Esophagus muscularis mucosa (tissue), 4 donors: Measurements from ENCODE around the gene SV2B. TPM values are rescaled to one million over a fixed set of nuclear protein-coding genes. Genes with fewer than 3 reads are reported as not detected.

Source experiments
- DNase-seq: peaks from one replicate; pipeline ENCODE4 v3.0.0-alpha.2; 2017; ENCODE audit errors: extremely low spot score
- H3K27ac ChIP-seq, 4 donors: fragments of 200-600 bp; sonication (generic); replicated peaks in 1 of 4; 1 replicate in 3 of 4; 2 replicates in 1 of 4; pipeline ENCODE4 v1.5.1; 2016 to 2019; ENCODE audit warnings: mild to moderate bottlenecking in 1 of 4
- H3K27me3 ChIP-seq, 4 donors: fragments of 200-600 bp; sonication (generic); one replicate each; pipeline versions ENCODE4 v1.5.1 to v1.6.0; 2016 to 2019
- H3K36me3 ChIP-seq, 4 donors: fragments of 200-600 bp; sonication (generic); one replicate each; pipeline ENCODE4 v1.5.1; 2016 to 2019
- H3K4me1 ChIP-seq, 4 donors: fragments of 200-600 bp; sonication (generic); one replicate each; pipeline ENCODE4 v1.5.1; 2016 to 2019
- H3K4me3 ChIP-seq, 4 donors: fragments of 200-600 bp; sonication (generic); 1 replicate in 2 of 4; 2 replicates in 2 of 4; pipeline ENCODE4 v1.5.1; 2016 to 2019; ENCODE audit warnings: mild to moderate bottlenecking in 4 of 4, moderate library complexity in 1 of 4
- H3K9me3 ChIP-seq, 4 donors: fragments of 200-600 bp; sonication (generic); 1 replicate in 3 of 4; 2 replicates in 1 of 4; pipeline ENCODE4 v1.5.1; 2016 to 2019
- EP300 ChIP-seq: sonication (generic); formaldehyde crosslinking; IDR thresholded peaks from one replicate; pipeline ENCODE4 v1.6.1; 2017; ENCODE audit warnings: antibody characterized with exemption
- POLR2A ChIP-seq: fragments of 450-650 bp; IDR thresholded peaks from one replicate; pipeline ENCODE4 v1.6.1; 2017; ENCODE audit warnings: antibody characterized with exemption, moderate library complexity, mild to moderate bottlenecking, low read depth
- POLR2AphosphoS5 ChIP-seq, 2 donors: sonication (generic); formaldehyde crosslinking; IDR thresholded peaks; one replicate each; pipeline ENCODE4 v1.6.1; 2017; ENCODE audit warnings: antibody characterized with exemption in 2 of 2
- WGBS: methylation state at CpG from one replicate; pipeline ENCODE4 v1.1.5; 2018; 5-methylcytosine and 5-hydroxymethylcytosine counted together
- intact Hi-C: fragments of 100-400 bp; cut with DNase I; formaldehyde crosslinking; loops from one replicate; pipeline ENCODE4 v1.15.1; 2023
- total RNA-seq, 4 donors: library from RNA; depleted of rRNA; stranded (reverse); fragments of >200 nt; gene quantifications; one replicate each; pipeline versions ENCODE4 v1.1.0 to v1.2.1, GENCODE V29; 2016
- TF ChIP-seq, protein P1 (sequence below), 3 experiments: fragments of 200-600 bp in 2 of 3; fragments of 450-650 bp in 1 of 3; sonication (generic) in 2 of 3; IDR thresholded peaks; one replicate each; pipeline ENCODE4 v1.5.1; 2017 to 2019; ENCODE audit warnings: antibody characterized with exemption in 3 of 3, mild to moderate bottlenecking in 2 of 3, moderate library complexity in 1 of 3

SV2B gene
- total RNA-seq, 4 donors from 2014 or later = 1.9 to 3.0 (median 2.1) TPM

DNA sequence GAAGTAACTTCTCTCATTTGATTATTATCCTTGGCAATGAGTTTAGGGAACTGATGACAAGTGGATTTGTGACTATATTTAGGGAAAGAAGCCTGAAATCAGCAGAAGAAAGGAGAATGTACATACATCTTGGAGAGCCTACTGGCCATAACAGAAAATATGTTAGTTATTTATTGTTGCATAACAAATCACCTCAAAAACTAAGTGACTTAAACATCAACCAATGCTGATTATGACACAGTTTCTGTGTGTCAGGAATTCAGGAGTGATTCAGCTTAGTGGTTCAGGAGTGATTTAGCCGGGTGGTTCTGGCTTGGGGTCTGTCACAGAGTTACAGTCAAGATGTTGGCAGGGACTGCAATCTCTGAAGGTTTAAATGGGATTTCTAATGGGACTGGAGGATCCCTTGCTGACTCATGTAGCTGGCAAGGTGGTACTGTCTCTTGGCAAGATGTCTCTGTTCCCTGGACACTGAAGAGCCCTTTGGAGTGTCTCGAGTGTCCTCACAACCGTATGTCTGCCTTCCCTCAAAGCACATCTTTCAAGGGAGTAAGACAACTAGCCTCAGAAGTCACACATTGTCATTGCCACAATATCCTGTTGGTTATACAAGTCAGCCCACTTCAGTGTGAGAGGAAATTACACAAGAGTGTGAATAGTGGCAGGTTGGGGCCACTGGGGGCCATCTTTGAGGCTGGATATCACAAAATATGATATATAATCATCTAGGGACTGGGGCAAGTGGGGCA, 248.9 kb downstream of the SV2B start:
- Histone ChIP-seq H3K36me3 (no peaks in the 10 kb centered on the region), H3K9me3 (no peaks in the 10 kb centered on the region), H3K4me1 (no peaks in the 10 kb centered on the region), H3K4me3 (no peak overlapping the region), H3K27ac (no peak overlapping the region), H3K27me3 (no peaks in the 10 kb centered on the region)
- WGBS = 56% methylated on average over 3 of the region's 3 CpGs
- TF ChIP-seq, protein P1, sequence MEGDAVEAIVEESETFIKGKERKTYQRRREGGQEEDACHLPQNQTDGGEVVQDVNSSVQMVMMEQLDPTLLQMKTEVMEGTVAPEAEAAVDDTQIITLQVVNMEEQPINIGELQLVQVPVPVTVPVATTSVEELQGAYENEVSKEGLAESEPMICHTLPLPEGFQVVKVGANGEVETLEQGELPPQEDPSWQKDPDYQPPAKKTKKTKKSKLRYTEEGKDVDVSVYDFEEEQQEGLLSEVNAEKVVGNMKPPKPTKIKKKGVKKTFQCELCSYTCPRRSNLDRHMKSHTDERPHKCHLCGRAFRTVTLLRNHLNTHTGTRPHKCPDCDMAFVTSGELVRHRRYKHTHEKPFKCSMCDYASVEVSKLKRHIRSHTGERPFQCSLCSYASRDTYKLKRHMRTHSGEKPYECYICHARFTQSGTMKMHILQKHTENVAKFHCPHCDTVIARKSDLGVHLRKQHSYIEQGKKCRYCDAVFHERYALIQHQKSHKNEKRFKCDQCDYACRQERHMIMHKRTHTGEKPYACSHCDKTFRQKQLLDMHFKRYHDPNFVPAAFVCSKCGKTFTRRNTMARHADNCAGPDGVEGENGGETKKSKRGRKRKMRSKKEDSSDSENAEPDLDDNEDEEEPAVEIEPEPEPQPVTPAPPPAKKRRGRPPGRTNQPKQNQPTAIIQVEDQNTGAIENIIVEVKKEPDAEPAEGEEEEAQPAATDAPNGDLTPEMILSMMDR (IDR thresholded peaks at IDR 0.05) = no peak
- TF ChIP-seq POLR2AphosphoS5 (IDR thresholded peaks at IDR 0.05) (no peak), EP300 (no peak), POLR2A (no peak)
- no peak for DNase-seq
- intact Hi-C loops = no loop called here

Other genes starting within 250 kb of the SV2B start
- gene FURIN, start 231.7 kb upstream of the SV2B start, total RNA-seq = 10 to 100 TPM; 39.0 to 84.0 (median 80.3) TPM
- gene FES, start 215.8 kb upstream of the SV2B start, total RNA-seq = 10 to 100 TPM; 26.1 to 41.9 (median 34.0) TPM
- gene MAN2A2, start 197.0 kb upstream of the SV2B start, total RNA-seq = 10 to 100 TPM; 27.0 to 80.9 (median 31.7) TPM
- gene HDDC3, start 167.7 kb upstream of the SV2B start, total RNA-seq = 1 to 10 TPM; 5.1 to 7.9 (median 6.0) TPM
- 100 to 1,000 TPM in 1 of 4 donors, 10 to 100 TPM in 3; 88.6 to 113 (median 93.2) TPM for gene UNC45A, start 165.0 kb upstream of the SV2B start, total RNA-seq
- 10 to 100 TPM in 1 of 4 donors, 1 to 10 TPM in 3; 5.3 to 12.7 (median 9.2) TPM for gene RCCD1, start 145.4 kb upstream of the SV2B start, total RNA-seq
- gene PRC1, start 105.7 kb upstream of the SV2B start, total RNA-seq = 1 to 10 TPM; 4.0 to 5.8 (median 4.6) TPM
- 10 to 100 TPM in 2 of 4 donors, 1 to 10 TPM in 2; 9.5 to 11.4 (median 10.4) TPM for gene VPS33B, start 77.7 kb upstream of the SV2B start, total RNA-seq